CD4-positive, alpha-beta T cell (primary cell): ENCODE data around the gene NDNF. TPM values are rescaled to one million over a fixed set of nuclear protein-coding genes. Genes with fewer than 3 reads are reported as not detected.

Experiments
- ATAC-seq: fragments of 200-7000 bp; cut with Tn5 transposase; one replicate; pipeline ENCODE4 v1.10.0; 2022; ENCODE audit warnings: mild to moderate bottlenecking; ENCODE audit not compliant: poor library complexity
- CTCF ChIA-PET: fragments of 350-600 bp; sonication (Branson Sonifier 250); formaldehyde crosslinking; loops from one replicate; lab custom pipeline; 2021; ENCODE audit warnings: antibody characterized with exemption, inconsistent platforms; lab: Charles Lee
- POLR2A ChIA-PET: fragments of 350-600 bp; sonication (Branson Sonifier 250); formaldehyde crosslinking; loops from one replicate; lab custom pipeline; 2021; ENCODE audit warnings: antibody characterized with exemption, inconsistent platforms; lab: Charles Lee
- DNase-seq, 14 experiments: peaks; one replicate each; pipeline ENCODE4 v3.0.0-alpha.2; 2013 to 2020; ENCODE audit warnings: mixed read lengths in 2 of 14
- H3K27ac ChIP-seq, 2 donors: one replicate each; pipeline versions ENCODE4 v1.5.1 to v1.7.0; 2013; ENCODE audit warnings: low read length in 2 of 2, low read depth in 1 of 2, mild to moderate bottlenecking in 1 of 2
- H3K27me3 ChIP-seq, 2 experiments: 1 replicate in 1 of 2; 2 replicates in 1 of 2; pipeline versions ENCODE4 v1.6.1 to v1.7.0; 2013; ENCODE audit warnings: low read length in 2 of 2, control low read depth in 1 of 2, mild to moderate bottlenecking in 1 of 2, moderate library complexity in 1 of 2; ENCODE audit not compliant: insufficient read depth in 2 of 2, control insufficient read depth in 1 of 2
- H3K36me3 ChIP-seq: one replicate; pipeline ENCODE4 v1.6.1; 2013; ENCODE audit warnings: low read length, control low read depth; ENCODE audit not compliant: insufficient read depth
- H3K4me1 ChIP-seq: one replicate; pipeline ENCODE4 v1.6.1; 2013; ENCODE audit warnings: low read length, control low read depth; ENCODE audit not compliant: insufficient read depth
- H3K4me3 ChIP-seq: one replicate; pipeline ENCODE4 v1.5.1; 2013; ENCODE audit warnings: mild to moderate bottlenecking, low read length, moderate library complexity
- H3K9me3 ChIP-seq, 2 experiments: 1 replicate in 1 of 2; 2 replicates in 1 of 2; pipeline versions ENCODE4 v1.6.1 to v1.7.0; 2013; ENCODE audit warnings: low read length in 2 of 2, mild to moderate bottlenecking in 2 of 2, control low read depth in 1 of 2, moderate library complexity in 1 of 2; ENCODE audit not compliant: control insufficient read depth in 1 of 2, insufficient read depth in 1 of 2
- H3K27ac Mint-ChIP-seq: one replicate; pipeline ENCODE4 v1.8.0; 2020; ENCODE audit warnings: mixed read lengths
- H3K27me3 Mint-ChIP-seq: one replicate; pipeline ENCODE4 v1.8.0; 2021; ENCODE audit warnings: mixed read lengths
- H3K36me3 Mint-ChIP-seq: one replicate; pipeline ENCODE4 v1.8.0; 2021; ENCODE audit warnings: low read depth, mixed read lengths
- H3K4me1 Mint-ChIP-seq: one replicate; pipeline ENCODE4 v1.8.0; 2021; ENCODE audit warnings: low read depth, mixed read lengths
- H3K4me3 Mint-ChIP-seq: one replicate; pipeline ENCODE4 v1.8.0; 2020; ENCODE audit warnings: mild to moderate bottlenecking, mixed read lengths
- H3K9me3 Mint-ChIP-seq: one replicate; pipeline ENCODE4 v1.8.0; 2020; ENCODE audit warnings: mixed read lengths
- CTCF ChIP-seq: fragments of 200-600 bp; IDR thresholded peaks from one replicate; pipeline ENCODE4 v1.8.0; 2022; ENCODE audit warnings: antibody characterized with exemption, mild to moderate bottlenecking
- intact Hi-C, 2 experiments: fragments of 100-400 bp; cut with DNase I in 1 of 2; cut with micrococcal nuclease in 1 of 2; formaldehyde crosslinking; loops; one replicate each; pipeline versions ENCODE4 v1.15.1 to v1.9.0; 2023 to 2025; cut with DNase I, micrococcal nuclease
- total RNA-seq, 174 experiments: library from RNA in 2 of 174; stranded (reverse) in 2 of 174; gene quantifications; one replicate each; pipeline ENCODE4 v1.2.3 and lab custom pipeline; 2021 to 2026

NDNF gene
- total RNA-seq, 2 experiments from 2014 or later = 0.25 TPM; not detected in 1

- TF ChIP-seq CTCF = no peak
- H3K27me3 Mint-ChIP-seq = peaks cover 61% of the 10 kb centered on the region
- intact Hi-C loops = no loop called here
- ATAC-seq = no peak
- ChIA-PET POLR2A (interaction anchor here (1.4 kb wide), 1 partner anchor 10 kb away, joined by 3 read pairs; no protein-coding TSS in a partner anchor), CTCF (no interaction called here)
- H3K9me3 Mint-ChIP-seq = no peaks in the 10 kb centered on the region
- no peak overlapping the region for H3K27ac ChIP-seq
- H3K27ac Mint-ChIP-seq = no peak overlapping the region
- no peak overlapping the region for H3K4me3 Mint-ChIP-seq
- peaks cover 3 to 6% of the 10 kb centered on the region in 2 experiments for H3K27me3 ChIP-seq
- H3K36me3 ChIP-seq = no peaks in the 10 kb centered on the region
- DNase-seq = no peak
- H3K4me3 ChIP-seq = no peak overlapping the region
- H3K4me1 Mint-ChIP-seq = no peaks in the 10 kb centered on the region
- H3K4me1 ChIP-seq = no peaks in the 10 kb centered on the region
- no peaks in the 10 kb centered on the region for H3K9me3 ChIP-seq
- H3K36me3 Mint-ChIP-seq = no peaks in the 10 kb centered on the region
Observed at GRCh38 chr4:121061215-121061614, 11.1 kb downstream of the NDNF start.

GRCh38 chr4:121057466-121057922, 14.8 kb downstream of the NDNF start:
- peaks cover 49% of the 10 kb centered on the region for H3K27me3 Mint-ChIP-seq
- POLR2A ChIA-PET = no interaction called here

GRCh38 chr4:121056066-121056465, 16.3 kb downstream of the NDNF start:
- peaks cover 3 to 6% of the 10 kb centered on the region in 2 experiments for H3K27me3 ChIP-seq
- H3K4me3 ChIP-seq = no peak overlapping the region
- H3K4me3 Mint-ChIP-seq = no peak overlapping the region
- peaks cover 49% of the 10 kb centered on the region for H3K27me3 Mint-ChIP-seq
- no peaks in the 10 kb centered on the region for H3K36me3 ChIP-seq
- ATAC-seq = no peak
- H3K4me1 Mint-ChIP-seq = peaks cover 6% of the 10 kb centered on the region
- no peaks in the 10 kb centered on the region for H3K36me3 Mint-ChIP-seq
- no peak for TF ChIP-seq CTCF
- POLR2A ChIA-PET = no interaction called here
- no peak overlapping the region for H3K27ac ChIP-seq
- H3K4me1 ChIP-seq = no peaks in the 10 kb centered on the region
- no peak for DNase-seq
- H3K9me3 ChIP-seq = no peaks in the 10 kb centered on the region
- CTCF ChIA-PET = no interaction called here
- intact Hi-C loops = no loop called here
- no peaks in the 10 kb centered on the region for H3K9me3 Mint-ChIP-seq
- H3K27ac Mint-ChIP-seq = no peak overlapping the region

More at GRCh38 chr4:121057466-121057922, 14.8 kb downstream of the NDNF start:
- H3K27ac Mint-ChIP-seq = no peak overlapping the region
- CTCF ChIA-PET = no interaction called here
- no peaks in the 10 kb centered on the region for H3K36me3 ChIP-seq
- TF ChIP-seq CTCF = no peak
- no peak overlapping the region for H3K27ac ChIP-seq
- no peaks in the 10 kb centered on the region for H3K36me3 Mint-ChIP-seq
- no peaks in the 10 kb centered on the region for H3K4me1 ChIP-seq
- no peaks in the 10 kb centered on the region for H3K9me3 Mint-ChIP-seq
- peaks cover 6% of the 10 kb centered on the region for H3K4me1 Mint-ChIP-seq
- no peak overlapping the region for H3K4me3 Mint-ChIP-seq
- DNase-seq (no peak), ATAC-seq (no peak)
- H3K9me3 ChIP-seq = no peaks in the 10 kb centered on the region
- no peak overlapping the region for H3K4me3 ChIP-seq
- H3K27me3 ChIP-seq = peaks cover 3 to 6% of the 10 kb centered on the region in 2 experiments
- intact Hi-C loops = no loop called here
